Keratinocyte (primary cell): Measurements from ENCODE around the gene GARIN5B. TPM values are rescaled to one million over a fixed set of nuclear protein-coding genes. Genes with fewer than 3 reads are reported as not detected.

Experiments
- DNase-seq: peaks from one replicate; pipeline ENCODE4 v3.0.0-alpha.2; 2011; ENCODE audit warnings: low read depth, missing footprints, low spot score
- FAIRE-seq: peaks from 2 replicates; lab custom pipeline; 2011; peaks lifted over from hg19 to GRCh38; lab: Jason Lieb, UNC
- H2AFZ ChIP-seq: 2 replicates; pipeline ENCODE4 v1.6.0; 2012; ENCODE audit warnings: low read length, control low read depth, inconsistent platforms; ENCODE audit not compliant: control insufficient read depth
- H3K27ac ChIP-seq: 2 replicates; pipeline ENCODE4 v1.5.1; 2011; ENCODE audit warnings: low read length; ENCODE audit not compliant: control insufficient read depth, insufficient read depth
- H3K27me3 ChIP-seq: 3 replicates; pipeline ENCODE4 v1.6.0; 2011; ENCODE audit warnings: low read length; ENCODE audit not compliant: control insufficient read depth, insufficient read depth; ENCODE audit errors: extremely low read depth
- H3K36me3 ChIP-seq, 2 experiments: 2 replicates in 1 of 2; 3 replicates in 1 of 2; pipeline ENCODE4 v1.5.1; 2011; ENCODE audit warnings: low read length in 2 of 2, mild to moderate bottlenecking in 1 of 2; ENCODE audit not compliant: control insufficient read depth in 2 of 2, insufficient read depth in 2 of 2; ENCODE audit errors: extremely low read depth in 1 of 2
- H3K4me1 ChIP-seq: 3 replicates; pipeline ENCODE4 v1.5.1; 2011; ENCODE audit warnings: low read length; ENCODE audit not compliant: control insufficient read depth, insufficient read depth; ENCODE audit errors: extremely low read depth
- H3K4me2 ChIP-seq: 3 replicates; pipeline ENCODE4 v1.6.0; 2011; ENCODE audit warnings: low read depth, low read length; ENCODE audit not compliant: control insufficient read depth, insufficient read depth; ENCODE audit errors: extremely low read depth
- H3K4me3 ChIP-seq, 3 experiments: fragments of 200-600 bp in 1 of 3; sonication (generic) in 1 of 3; 2 replicates in 2 of 3; 3 replicates in 1 of 3; pipeline ENCODE4 v1.5.1; 2011 to 2016; ENCODE audit warnings: low read length in 3 of 3, mild to moderate bottlenecking in 3 of 3, control low read depth in 2 of 3, inconsistent platforms in 1 of 3, low read depth in 1 of 3, mixed read lengths in 1 of 3, mixed run types in 1 of 3, moderate library complexity in 1 of 3; ENCODE audit not compliant: control insufficient read depth in 2 of 3, insufficient read depth in 2 of 3; ENCODE audit errors: extremely low read depth in 1 of 3
- H3K79me2 ChIP-seq: 2 replicates; pipeline ENCODE4 v1.6.0; 2012; ENCODE audit warnings: low read length; ENCODE audit not compliant: control insufficient read depth, insufficient read depth
- H3K9ac ChIP-seq: 3 replicates; pipeline ENCODE4 v1.6.0; 2011; ENCODE audit warnings: low read length; ENCODE audit not compliant: control insufficient read depth, insufficient read depth; ENCODE audit errors: extremely low read depth
- H3K9me1 ChIP-seq: 3 replicates; pipeline ENCODE4 v1.6.0; 2011; ENCODE audit warnings: low read length; ENCODE audit not compliant: control insufficient read depth, insufficient read depth; ENCODE audit errors: extremely low read depth
- H3K9me3 ChIP-seq: 2 replicates; pipeline ENCODE4 v1.5.1; 2012; ENCODE audit warnings: low read depth, low read length; ENCODE audit not compliant: control insufficient read depth
- H4K20me1 ChIP-seq: 3 replicates; pipeline ENCODE4 v1.6.0; 2011; ENCODE audit warnings: low read length; ENCODE audit not compliant: control insufficient read depth, insufficient read depth; ENCODE audit errors: extremely low read depth
- CTCF ChIP-seq, 3 experiments: IDR thresholded peaks in 1 of 3; conservative IDR thresholded peaks in 1 of 3; optimal IDR thresholded peaks in 1 of 3; 2 replicates in 2 of 3; 3 replicates in 1 of 3; pipeline versions ENCODE3 to v1.5.1; 2011; ENCODE audit warnings: low read length in 3 of 3, mild to moderate bottlenecking in 3 of 3, moderate library complexity in 2 of 3, control low read depth in 1 of 3, inconsistent platforms in 1 of 3; ENCODE audit not compliant: insufficient read depth in 2 of 3; ENCODE audit errors: extremely low read depth in 1 of 3
- EZH2 ChIP-seq: IDR thresholded peaks from one replicate; pipeline ENCODE4 v1.6.1; 2012; ENCODE audit warnings: inconsistent platforms, mild to moderate bottlenecking, low read length, moderate library complexity
- dilution Hi-C: fragments of 300-500 bp; cut with MboI; formaldehyde crosslinking; loops from one replicate; pipeline ENCODE4 v1.7.0; 2020; ENCODE audit warnings: low sequenced_read_pairs; ENCODE audit not compliant: extremely low pct_ligation_motif_present
- polyA plus RNA-seq, 5 experiments: library from polyadenylated mRNA; depleted of rRNA in 3 of 5; stranded (reverse) in 3 of 5; stranded (forward) in 1 of 5; unstranded in 1 of 5; fragments of >200 nt; gene quantifications; 1 replicate in 1 of 5; 2 replicates in 3 of 5; 3 replicates in 1 of 5; pipeline versions ENCODE4 v1.2.1 to v1.2.3, GENCODE V29; 2011 to 2012; ENCODE audit warnings: missing spikeins in 2 of 5, low read depth in 1 of 5, low replicate concordance in 1 of 5

Gene GARIN5B
- polyA plus RNA-seq, 1 donor (not counting 4 experiments of a cell fraction or from before 2014, with no cell fraction given): not detected

DNA sequence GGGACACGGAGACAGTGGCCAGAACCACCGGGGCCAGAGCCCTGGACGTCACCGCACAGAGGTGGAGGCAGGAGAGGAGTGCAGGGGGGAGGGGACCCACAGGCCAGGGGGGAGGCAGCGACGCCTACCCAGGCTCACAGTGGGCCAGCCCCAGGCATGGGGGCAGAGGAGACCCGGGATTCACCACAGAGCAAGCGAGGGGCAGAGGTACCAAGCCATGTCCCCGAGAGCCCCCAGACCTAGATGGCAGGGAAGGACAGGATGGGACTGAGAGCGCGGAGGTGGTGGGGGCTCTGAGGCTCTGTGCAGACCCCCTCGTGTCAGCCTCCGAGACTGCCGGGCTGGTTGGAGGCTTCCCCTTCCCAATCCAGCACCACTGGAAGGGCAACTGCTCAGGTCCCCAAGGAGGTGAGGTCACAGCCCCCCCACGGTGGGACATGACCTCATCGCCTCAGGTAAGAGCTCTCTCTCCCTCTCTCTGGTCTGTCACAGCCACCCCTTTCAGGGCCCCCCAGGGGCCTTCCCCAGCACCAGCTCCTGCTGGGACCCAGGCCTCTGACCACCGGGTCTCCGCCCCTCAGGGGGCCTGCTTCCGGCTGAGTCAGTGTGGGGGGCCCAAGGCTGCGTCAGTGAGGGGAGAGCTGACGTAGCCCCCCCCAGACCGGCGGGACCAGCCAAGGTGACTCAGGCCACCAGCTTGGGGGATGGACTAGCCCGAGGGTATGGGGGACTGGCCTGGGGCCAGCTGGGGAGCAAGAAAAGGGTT is 9.4 kb upstream of the GARIN5B start:
- FAIRE-seq (no peak), DNase-seq (no peak)
- no peak overlapping the region for H3K4me2 ChIP-seq
- no peak for TF ChIP-seq EZH2
- no peak for TF ChIP-seq CTCF (optimal IDR thresholded peaks at IDR 0.05 in 1 of 3, IDR thresholded peaks at IDR 0.05 in 1 of 3, conservative IDR thresholded peaks at IDR 0.05 in 1 of 3; ENCODE audit: extremely low read depth in 1 of 3, insufficient read depth in 2 of 3, low read length in 3 of 3)
- no peaks in the 10 kb centered on the region for H3K9me1 ChIP-seq
- H3K27ac ChIP-seq: no peak overlapping the region
- no peaks in the 10 kb centered on the region for H4K20me1 ChIP-seq
- no peaks in the 10 kb centered on the region for H3K79me2 ChIP-seq
- peaks cover 15% of the 10 kb centered on the region for H3K4me1 ChIP-seq
- no peak overlapping the region for H3K4me3 ChIP-seq
- peaks cover 15% of the 10 kb centered on the region for H3K27me3 ChIP-seq
- H3K36me3 ChIP-seq: no peaks in the 10 kb centered on the region
- dilution Hi-C loops: no loop called here
- H3K9me3 ChIP-seq: no peaks in the 10 kb centered on the region
- H3K9ac ChIP-seq: no peak overlapping the region
- no peak overlapping the region for H2AFZ ChIP-seq

DNA sequence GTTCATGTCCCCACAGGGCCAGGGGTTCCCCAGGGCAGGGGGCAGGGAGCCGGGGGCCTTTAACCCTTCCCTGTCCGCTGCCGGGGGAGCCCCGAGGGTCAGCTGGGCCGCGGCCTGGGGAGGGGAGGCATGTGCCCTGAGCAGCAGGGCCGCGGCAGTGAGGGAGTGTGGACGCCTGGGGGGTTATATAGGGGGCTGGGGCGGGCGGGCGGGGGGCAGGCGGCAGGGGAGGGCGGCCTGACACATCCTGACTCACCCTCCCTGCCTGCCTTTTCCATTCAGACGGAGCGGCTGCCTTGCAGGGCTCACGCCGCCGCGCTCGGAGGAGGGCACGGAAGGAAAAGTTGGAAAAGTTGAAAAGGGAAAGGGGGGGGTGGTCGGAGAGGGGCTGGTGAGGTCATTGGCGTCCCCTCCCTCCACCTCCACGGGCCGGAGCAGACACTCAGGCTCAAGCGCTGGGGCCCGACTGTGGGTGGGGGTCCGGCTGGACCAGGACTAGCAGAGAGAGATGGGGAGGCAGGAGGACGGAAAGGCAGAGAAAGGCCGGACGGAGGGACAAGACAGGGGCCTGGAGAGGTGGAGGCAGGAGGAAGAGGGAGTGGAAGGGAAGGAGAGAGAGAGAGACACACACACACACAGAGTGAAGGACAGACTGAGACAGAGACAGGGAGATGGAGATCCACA is 7.4 kb upstream of the GARIN5B start, which contains the start of gene IL11:
Gene IL11 (minus strand): TSS at position 159 of the 684 bp plus-strand sequence. CDS start 153 bp downstream, at position 6.
- Histone ChIP-seq H3K36me3 (no peaks in the 10 kb centered on the region), H3K4me1 (peaks cover 15% of the 10 kb centered on the region), H3K27ac (peak within 1 kb of the TSS; percentile 36), H3K9me3 (no peaks in the 10 kb centered on the region), H3K9me1 (no peaks in the 10 kb centered on the region), H3K9ac (peak within 1 kb of the TSS; percentile 69), H3K4me3 (peak within 1 kb of the TSS; percentile 63 to 78 (median 76)), H4K20me1 (no peaks in the 10 kb centered on the region), H2AFZ (peak within 1 kb of the TSS; percentile 63), H3K27me3 (peaks cover 15% of the 10 kb centered on the region), H3K4me2 (peak within 1 kb of the TSS; percentile 77), H3K79me2 (no peaks in the 10 kb centered on the region)
- dilution Hi-C loops: no loop called here
- no peak for DNase-seq
- TF ChIP-seq EZH2: no peak
- TF ChIP-seq CTCF (optimal IDR thresholded peaks at IDR 0.05 in 1 of 3, IDR thresholded peaks at IDR 0.05 in 1 of 3, conservative IDR thresholded peaks at IDR 0.05 in 1 of 3; ENCODE audit: extremely low read depth in 1 of 3, insufficient read depth in 2 of 3, low read length in 3 of 3): no peak
- FAIRE-seq: no peak
